ENCODE measurements around the gene HSD11B1L.
"Not testable (repeated sequence)": the region's sequence is repeated elsewhere in the genome, so short reads cannot be mapped to it uniquely, and the experiment has no call there.

The HSD11B1L gene

GRCh38 chr19:5688262-5688881 is 7.5 kb downstream of the HSD11B1L start:
- DNase-seq, result not testable (repeated sequence)

DNA sequence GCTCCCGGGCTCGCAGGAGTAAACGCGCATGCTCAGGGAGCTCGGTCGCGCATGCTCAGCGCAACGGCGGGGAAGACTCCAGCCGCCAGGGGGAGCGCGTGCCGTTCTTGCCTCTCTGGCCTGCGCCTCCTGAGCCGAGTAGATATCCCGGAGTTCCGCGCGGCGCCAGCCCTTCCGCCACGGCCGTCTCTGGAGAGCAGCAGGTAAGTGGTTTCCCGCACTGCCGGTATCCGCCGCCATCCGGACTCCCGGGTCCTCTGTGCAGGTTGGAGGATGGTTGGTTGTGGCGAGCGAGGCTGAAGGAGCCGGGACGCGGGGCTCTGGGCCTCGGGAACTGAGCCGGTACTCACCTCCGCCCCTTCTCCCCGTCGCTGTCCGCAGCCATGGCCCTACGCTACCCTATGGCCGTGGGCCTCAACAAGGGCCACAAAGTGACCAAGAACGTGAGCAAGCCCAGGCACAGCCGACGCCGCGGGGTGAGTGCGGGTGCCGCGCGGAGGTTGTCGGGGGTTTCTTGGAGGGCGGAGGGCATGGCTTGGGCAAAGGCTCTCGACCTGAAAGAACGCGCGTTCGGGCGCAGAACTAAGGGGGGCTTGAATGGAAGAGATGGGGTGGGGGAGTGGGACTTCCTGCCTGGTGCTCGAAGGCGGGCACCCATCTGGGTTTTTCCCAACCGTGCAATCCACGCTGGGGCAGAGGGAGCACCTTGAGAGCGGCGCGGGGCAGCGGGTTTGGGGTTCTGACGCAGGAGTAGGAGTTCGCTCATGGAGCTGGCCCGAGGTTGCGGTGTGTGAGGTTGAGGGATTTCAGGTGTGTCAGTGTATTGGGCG is 9.5 kb downstream of the HSD11B1L start, which contains the start of gene RPL36:
Gene RPL36, plus strand, starts transcription at position 171 of the 830 bp plus-strand sequence. Its CDS starts 213 bp downstream, at position 384.
- DNase-seq, result peak; percentile 99 to 100

GRCh38 chr19:5690955-5691821 is 10.4 kb downstream of the HSD11B1L start:
- DNase-seq, result peak; percentile 53 to 55

DNA sequence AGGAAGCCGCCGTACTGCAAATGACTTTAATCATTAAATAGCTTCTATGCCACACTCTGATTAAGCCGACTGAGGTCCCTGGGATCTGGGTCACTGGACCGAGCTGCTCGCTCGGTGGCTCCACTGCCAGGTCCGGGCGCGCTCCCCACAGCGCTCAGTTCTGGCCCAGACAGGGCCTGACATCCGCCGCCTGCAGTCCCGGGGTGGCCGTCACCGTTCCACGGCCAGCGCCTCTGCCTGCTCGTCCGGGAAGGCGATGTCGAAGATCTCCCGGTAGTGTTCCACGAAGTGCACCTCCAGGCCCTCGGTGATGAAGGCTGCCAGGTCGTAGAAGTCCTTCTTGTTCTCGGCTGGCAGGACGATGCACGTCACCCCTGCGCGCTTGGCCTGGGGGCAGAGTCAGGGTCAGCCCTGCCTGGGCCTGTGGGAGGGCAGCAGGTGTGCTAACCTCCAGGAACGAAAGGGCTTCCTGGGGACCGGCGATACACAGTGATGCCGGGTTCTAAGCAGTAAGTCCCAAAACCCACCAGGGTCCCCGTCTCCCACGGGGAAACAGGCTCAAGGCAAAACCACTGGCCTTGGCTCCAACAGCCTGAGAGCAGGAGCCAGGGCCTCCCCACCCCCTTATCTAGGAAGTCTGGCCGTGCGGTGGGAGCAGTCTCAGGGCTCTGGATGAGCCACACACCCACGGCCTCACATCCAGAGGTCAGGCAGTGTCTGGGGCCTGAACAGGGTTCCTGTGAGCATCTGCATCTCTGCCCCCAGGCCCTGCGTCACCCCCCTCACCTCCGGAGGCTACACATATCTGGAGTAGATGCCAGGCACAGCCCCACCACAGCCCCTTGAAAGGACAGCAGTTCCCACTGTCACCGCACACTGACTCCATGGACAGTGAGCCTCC is 11.2 kb downstream of the HSD11B1L start:
- no peak for DNase-seq

- DNase-seq, result no peak
Measured at GRCh38 chr19:5692723-5693194, 11.9 kb downstream of the HSD11B1L start.

DNA sequence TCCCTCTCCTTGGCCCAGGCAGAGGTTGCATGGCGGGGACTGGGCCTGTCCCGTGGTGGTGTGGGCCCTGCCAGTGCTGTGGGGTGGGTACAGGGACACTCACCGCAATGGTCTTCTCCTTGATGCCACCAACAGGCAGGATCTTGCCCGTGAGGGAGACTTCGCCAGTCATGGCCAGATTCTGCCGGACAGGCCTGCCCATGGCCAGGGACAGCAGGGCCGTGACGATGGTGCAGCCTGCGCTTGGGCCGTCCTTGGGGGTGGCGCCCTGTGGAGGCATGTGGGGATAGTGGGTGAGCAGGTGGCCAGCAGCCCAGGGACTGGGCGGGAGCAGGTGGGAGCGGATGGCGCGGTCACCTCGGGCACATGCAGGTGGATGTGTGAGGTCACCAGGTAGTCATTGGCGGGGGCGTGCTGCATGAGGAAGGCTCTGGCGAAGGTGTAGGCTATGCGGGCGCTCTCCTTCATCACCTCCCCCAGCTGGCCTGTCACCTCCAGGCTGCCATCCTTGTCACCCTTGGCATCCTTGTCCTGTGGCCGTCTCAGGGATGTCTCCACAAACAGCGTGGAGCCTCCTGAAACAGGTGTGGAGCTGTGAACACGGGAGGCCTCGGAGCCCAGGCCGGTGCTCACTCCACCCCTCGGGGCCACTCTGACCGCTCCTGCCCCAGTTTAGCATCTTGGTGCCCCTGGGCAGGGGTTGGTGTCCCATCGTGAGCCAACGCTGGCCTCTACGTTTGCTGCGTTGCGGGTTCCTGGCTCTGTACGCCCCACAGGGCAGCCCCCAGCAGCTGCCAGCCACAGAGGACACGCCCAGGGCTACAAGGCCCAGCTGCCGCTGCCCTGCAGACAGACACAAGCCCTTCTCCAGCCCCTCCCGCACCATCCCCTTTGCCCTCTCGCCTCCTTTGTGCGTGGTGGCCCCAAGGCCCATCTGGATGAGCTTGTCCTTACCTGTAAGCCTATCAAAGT is 12.7 kb downstream of the HSD11B1L start:
- DNase-seq, result no peak

- DNase-seq, result no peak
Measured at GRCh38 chr19:5694167-5694955, 13.5 kb downstream of the HSD11B1L start.

GRCh38 chr19:5694956-5695648 is 14.3 kb downstream of the HSD11B1L start:
- DNase-seq, result no peak

DNA sequence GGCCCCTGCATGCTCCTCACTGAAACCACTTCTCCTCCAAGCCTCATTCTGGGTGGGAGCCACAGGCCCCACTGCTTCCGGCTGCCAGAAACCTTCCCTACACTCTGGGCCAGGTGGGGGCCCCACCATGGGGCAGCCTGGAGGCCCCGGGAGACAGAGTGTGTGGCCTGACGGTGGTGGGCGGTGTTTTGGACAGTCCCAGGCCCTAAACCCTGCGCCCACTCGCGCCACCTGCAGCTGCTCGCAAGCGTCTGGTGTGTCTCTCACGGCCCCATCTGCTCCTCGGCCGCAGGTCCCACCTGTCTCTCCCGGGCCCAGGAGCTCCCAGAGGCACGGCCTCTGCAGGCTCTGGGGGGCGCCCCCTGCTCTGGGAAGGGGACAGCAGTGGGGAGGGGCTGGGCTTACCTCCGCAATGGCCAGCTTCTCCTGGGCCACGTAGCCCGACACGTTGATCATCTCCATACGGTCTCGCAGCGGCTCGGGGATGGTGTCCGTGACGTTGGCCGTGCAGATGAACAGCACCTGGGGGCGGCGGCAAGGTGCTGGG is 14.9 kb downstream of the HSD11B1L start:
- DNase-seq, result no peak

- no peak for DNase-seq
Measured at GRCh38 chr19:5696196-5697021, 15.6 kb downstream of the HSD11B1L start.

- DNase-seq, result no peak
Measured at GRCh38 chr19:5697022-5697889, 16.4 kb downstream of the HSD11B1L start.

GRCh38 chr19:5697890-5698634 is 17.2 kb downstream of the HSD11B1L start:
- no peak for DNase-seq

DNA sequence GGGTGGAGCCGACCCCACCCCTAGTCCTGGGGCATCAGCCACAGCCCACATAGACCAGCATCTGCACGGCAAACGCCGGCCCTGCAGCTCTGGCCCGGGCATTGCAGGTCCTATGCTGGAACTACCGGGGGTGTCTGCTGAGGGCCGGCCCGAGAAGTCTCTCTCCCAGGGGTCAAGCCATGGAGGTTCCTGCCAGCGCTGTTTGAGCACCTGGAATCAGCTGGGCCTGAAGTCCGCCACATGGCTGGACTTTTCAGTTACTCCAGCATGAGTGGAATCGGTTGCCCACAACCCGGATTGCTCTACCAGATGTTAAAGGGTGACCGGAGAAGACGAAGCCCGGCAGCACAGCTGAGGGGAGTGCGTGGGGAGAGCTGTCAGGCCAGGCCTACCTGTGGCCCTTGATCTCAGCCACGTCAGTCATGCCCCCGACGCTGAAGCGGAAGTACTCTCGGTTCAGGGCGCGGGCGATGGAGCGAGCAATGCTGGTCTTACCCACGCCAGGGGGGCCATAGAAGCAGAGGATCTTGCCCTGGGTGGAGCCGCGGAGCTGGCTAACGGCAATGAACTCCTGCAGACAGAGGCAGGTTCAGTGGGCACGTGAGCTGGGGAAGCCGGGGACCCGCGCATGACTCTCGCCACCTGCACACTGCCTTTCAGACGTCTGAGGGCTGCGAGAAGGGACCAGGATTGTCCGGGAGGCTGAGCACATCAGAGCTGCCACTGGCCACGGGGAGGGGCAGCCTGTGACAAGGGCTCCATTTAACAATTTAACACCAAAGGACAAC is 18.0 kb downstream of the HSD11B1L start:
- DNase-seq, result no peak

- no peak for DNase-seq
Measured at GRCh38 chr19:5700455-5701092, 19.7 kb downstream of the HSD11B1L start.

- not testable (repeated sequence) for DNase-seq
Measured at GRCh38 chr19:5702053-5702410, 21.2 kb downstream of the HSD11B1L start.

Measured in stimulated activated CD4-positive, alpha-beta T cell treated with anti-CD3 and anti-CD28 coated beads, Interleukin-2, amount 100 ng/mL, for 48 hours (primary cell).